SU-DHL-6 (cell line): ENCODE measurements around the gene ARHGEF16.

Source experiments
- CTCF ChIP-seq: fragments of 200-600 bp; sonication (generic); IDR thresholded peaks from one replicate; pipeline ENCODE4 v1.5.1; 2017; ENCODE audit warnings: antibody characterized with exemption, mild to moderate bottlenecking, low read length, moderate library complexity; ENCODE audit not compliant: insufficient read depth, poor library complexity, severe bottlenecking
- EZH2phosphoT487 ChIP-seq: fragments of 200-600 bp; sonication (generic), shearing (Covaris generic); conservative IDR thresholded peaks from 2 replicates; pipeline ENCODE4 v1.6.1; 2018; ENCODE audit warnings: mild to moderate bottlenecking, antibody characterized with exemption, low read length, moderate library complexity, mixed read lengths

DNA sequence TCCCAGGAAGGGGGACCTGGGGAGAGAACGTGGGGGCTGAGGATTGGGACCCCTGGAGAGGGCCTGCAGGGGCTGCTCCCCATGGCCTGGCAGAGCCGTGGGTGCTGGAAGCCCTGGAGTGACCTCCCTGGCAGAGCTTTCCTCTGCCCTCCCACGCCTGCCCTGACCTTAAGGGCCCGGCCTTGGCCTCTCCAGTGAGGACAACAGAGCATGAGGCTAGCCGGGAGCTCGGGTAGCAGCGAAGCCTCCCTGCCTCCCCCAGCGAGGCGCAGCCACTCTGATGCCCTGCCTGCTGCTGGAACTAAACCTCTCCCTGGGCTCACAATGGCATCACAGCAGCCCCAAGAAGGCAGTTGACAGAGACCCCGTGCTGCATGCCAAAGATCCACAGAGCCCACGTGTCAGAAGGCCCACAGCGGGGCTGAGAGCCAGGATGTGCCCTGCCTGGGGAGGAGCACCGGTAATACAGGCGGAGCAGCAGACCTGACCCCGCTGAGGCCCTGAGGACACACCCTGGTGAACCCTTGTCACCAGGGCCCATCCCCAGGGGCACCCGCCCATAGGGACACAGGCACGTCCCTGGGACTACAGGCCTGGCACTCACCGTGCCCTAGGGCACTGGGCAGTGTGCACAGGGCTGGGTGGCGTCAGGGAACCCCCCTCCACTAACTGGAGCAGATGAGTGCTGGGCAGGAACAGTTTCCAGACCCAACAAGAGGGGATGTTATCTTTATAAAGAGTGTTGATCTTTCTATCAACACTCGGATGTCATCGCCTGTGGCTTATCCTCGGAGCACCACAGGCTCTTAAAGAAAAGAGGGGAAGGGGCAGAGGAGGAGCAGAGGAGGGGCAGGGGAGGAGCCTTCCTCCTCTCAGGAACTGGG lies 48.4 kb downstream of the ARHGEF16 start:
- no peak for TF ChIP-seq EZH2phosphoT487
- TF ChIP-seq CTCF = no peak
